Measurements from ENCODE around the gene WFIKKN2.

DNA sequence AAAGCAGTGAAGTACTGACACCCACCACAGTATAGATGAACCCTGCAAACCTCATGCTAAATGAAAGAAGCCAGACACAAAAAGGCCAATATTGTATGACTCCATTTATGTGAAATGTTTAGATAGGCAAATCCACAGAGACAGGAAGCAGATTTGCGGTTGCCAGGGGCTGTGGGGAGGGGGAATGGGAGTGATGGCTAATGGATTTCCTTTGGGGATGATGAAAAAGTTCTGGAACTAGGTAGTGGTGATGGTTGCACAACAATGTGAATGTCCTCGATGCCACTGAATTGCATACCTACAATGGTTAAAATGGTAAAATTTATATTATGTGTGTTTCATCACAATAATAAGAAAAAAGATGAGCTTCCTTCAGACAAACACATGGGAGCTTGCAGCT lies 28.4 kb upstream of the WFIKKN2 start:
- TF ChIP-seq, protein P1, sequence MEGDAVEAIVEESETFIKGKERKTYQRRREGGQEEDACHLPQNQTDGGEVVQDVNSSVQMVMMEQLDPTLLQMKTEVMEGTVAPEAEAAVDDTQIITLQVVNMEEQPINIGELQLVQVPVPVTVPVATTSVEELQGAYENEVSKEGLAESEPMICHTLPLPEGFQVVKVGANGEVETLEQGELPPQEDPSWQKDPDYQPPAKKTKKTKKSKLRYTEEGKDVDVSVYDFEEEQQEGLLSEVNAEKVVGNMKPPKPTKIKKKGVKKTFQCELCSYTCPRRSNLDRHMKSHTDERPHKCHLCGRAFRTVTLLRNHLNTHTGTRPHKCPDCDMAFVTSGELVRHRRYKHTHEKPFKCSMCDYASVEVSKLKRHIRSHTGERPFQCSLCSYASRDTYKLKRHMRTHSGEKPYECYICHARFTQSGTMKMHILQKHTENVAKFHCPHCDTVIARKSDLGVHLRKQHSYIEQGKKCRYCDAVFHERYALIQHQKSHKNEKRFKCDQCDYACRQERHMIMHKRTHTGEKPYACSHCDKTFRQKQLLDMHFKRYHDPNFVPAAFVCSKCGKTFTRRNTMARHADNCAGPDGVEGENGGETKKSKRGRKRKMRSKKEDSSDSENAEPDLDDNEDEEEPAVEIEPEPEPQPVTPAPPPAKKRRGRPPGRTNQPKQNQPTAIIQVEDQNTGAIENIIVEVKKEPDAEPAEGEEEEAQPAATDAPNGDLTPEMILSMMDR (conservative IDR thresholded peaks at IDR 0.05; ENCODE audit: low read depth, low read length) = no peak
- no peak for TF ChIP-seq EZH2 (IDR thresholded peaks at IDR 0.05; ENCODE audit: low read length, unreplicated experiment)

All from PC-3 (cell line).